HL-60 (cell line): ENCODE data around the gene SPSB3.

ENCODE experiments used
- GABPA ChIP-seq: IDR thresholded peaks from 2 replicates; pipeline ENCODE4 v1.6.1; 2012; ENCODE audit warnings: low read depth
- POLR2AphosphoS5 ChIP-seq: IDR thresholded peaks from 2 replicates; pipeline ENCODE4 v1.6.1; 2012; ENCODE audit warnings: low read depth
- TF ChIP-seq, protein P1 (sequence below): IDR thresholded peaks from one replicate; pipeline ENCODE4 v1.5.1; 2011; ENCODE audit warnings: low read length, control low read depth, inconsistent platforms; ENCODE audit not compliant: insufficient read depth
- TF ChIP-seq, protein P2 (sequence below): IDR thresholded peaks from 2 replicates; pipeline ENCODE4 v1.6.1; 2012; ENCODE audit warnings: low read depth; ENCODE audit not compliant: insufficient replicate concordance

DNA sequence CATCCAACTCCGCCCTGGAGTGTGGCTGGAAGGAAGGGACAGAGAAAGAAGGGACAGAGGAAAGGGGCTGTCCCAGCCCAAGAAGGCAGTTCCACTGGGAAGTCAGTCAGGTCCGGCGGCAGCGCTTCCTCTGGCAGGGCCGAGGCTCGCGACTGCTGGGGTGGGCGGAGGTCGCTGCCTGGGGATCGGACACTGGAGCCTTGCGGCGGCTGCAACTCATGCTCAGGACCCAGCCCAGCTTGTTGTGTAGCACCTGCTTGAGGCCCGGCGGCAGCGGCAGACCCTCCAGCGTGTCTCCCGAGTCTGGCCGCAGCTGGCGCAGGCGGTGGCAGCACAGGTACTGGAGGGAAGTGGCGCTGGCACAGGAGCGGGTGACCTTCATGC, 5.4 kb downstream of the SPSB3 start:
- TF ChIP-seq, protein P1, sequence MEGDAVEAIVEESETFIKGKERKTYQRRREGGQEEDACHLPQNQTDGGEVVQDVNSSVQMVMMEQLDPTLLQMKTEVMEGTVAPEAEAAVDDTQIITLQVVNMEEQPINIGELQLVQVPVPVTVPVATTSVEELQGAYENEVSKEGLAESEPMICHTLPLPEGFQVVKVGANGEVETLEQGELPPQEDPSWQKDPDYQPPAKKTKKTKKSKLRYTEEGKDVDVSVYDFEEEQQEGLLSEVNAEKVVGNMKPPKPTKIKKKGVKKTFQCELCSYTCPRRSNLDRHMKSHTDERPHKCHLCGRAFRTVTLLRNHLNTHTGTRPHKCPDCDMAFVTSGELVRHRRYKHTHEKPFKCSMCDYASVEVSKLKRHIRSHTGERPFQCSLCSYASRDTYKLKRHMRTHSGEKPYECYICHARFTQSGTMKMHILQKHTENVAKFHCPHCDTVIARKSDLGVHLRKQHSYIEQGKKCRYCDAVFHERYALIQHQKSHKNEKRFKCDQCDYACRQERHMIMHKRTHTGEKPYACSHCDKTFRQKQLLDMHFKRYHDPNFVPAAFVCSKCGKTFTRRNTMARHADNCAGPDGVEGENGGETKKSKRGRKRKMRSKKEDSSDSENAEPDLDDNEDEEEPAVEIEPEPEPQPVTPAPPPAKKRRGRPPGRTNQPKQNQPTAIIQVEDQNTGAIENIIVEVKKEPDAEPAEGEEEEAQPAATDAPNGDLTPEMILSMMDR: no peak
- TF ChIP-seq POLR2AphosphoS5 (no peak), GABPA (no peak)
- TF ChIP-seq, protein P2, sequence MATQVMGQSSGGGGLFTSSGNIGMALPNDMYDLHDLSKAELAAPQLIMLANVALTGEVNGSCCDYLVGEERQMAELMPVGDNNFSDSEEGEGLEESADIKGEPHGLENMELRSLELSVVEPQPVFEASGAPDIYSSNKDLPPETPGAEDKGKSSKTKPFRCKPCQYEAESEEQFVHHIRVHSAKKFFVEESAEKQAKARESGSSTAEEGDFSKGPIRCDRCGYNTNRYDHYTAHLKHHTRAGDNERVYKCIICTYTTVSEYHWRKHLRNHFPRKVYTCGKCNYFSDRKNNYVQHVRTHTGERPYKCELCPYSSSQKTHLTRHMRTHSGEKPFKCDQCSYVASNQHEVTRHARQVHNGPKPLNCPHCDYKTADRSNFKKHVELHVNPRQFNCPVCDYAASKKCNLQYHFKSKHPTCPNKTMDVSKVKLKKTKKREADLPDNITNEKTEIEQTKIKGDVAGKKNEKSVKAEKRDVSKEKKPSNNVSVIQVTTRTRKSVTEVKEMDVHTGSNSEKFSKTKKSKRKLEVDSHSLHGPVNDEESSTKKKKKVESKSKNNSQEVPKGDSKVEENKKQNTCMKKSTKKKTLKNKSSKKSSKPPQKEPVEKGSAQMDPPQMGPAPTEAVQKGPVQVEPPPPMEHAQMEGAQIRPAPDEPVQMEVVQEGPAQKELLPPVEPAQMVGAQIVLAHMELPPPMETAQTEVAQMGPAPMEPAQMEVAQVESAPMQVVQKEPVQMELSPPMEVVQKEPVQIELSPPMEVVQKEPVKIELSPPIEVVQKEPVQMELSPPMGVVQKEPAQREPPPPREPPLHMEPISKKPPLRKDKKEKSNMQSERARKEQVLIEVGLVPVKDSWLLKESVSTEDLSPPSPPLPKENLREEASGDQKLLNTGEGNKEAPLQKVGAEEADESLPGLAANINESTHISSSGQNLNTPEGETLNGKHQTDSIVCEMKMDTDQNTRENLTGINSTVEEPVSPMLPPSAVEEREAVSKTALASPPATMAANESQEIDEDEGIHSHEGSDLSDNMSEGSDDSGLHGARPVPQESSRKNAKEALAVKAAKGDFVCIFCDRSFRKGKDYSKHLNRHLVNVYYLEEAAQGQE: no peak
